Stimulated activated naive B cell treated with anti-CD40 and anti-IgM and Interleukin-4, amounts not matched to agents 10 μg/mL and 1 μg/mL and 100 μg/mL, for 72 hours (primary cell): Measurements from ENCODE around the gene DBF4B.
"Not testable (repeated sequence)": the region's sequence is repeated elsewhere in the genome, so short reads cannot be mapped to it uniquely, and the experiment has no call there.

ENCODE experiments used
- ATAC-seq, 2 donors: fragments of 150-1000 bp; cut with Tn5 transposase; replicated peaks; 2 replicates each; pipeline ENCODE4 v1.10.0; 2021; ENCODE audit warnings: moderate library complexity in 1 of 2
- DNase-seq: peaks from one replicate; pipeline ENCODE4 v3.0.0; 2021
- H3K27ac Mint-ChIP-seq: one replicate; pipeline ENCODE4 v1.8.0; 2022; ENCODE audit warnings: mild to moderate bottlenecking, mixed read lengths
- H3K27me3 Mint-ChIP-seq, 2 donors: one replicate each; pipeline ENCODE4 v1.8.0; 2022; ENCODE audit warnings: mixed read lengths in 2 of 2
- H3K36me3 Mint-ChIP-seq, 2 donors: one replicate each; pipeline ENCODE4 v1.8.0; 2022; ENCODE audit warnings: mixed read lengths in 2 of 2, mild to moderate bottlenecking in 1 of 2
- H3K4me1 Mint-ChIP-seq, 2 donors: one replicate each; pipeline ENCODE4 v1.8.0; 2022; ENCODE audit warnings: mixed read lengths in 2 of 2, mild to moderate bottlenecking in 1 of 2
- H3K4me3 Mint-ChIP-seq, 2 donors: one replicate each; pipeline ENCODE4 v1.8.0; 2022; ENCODE audit warnings: mild to moderate bottlenecking in 2 of 2, mixed read lengths in 2 of 2, moderate library complexity in 1 of 2
- H3K9me3 Mint-ChIP-seq, 2 donors: one replicate each; pipeline ENCODE4 v1.8.0; 2022; ENCODE audit warnings: mixed read lengths in 2 of 2, mild to moderate bottlenecking in 1 of 2

The DBF4B gene

DNA sequence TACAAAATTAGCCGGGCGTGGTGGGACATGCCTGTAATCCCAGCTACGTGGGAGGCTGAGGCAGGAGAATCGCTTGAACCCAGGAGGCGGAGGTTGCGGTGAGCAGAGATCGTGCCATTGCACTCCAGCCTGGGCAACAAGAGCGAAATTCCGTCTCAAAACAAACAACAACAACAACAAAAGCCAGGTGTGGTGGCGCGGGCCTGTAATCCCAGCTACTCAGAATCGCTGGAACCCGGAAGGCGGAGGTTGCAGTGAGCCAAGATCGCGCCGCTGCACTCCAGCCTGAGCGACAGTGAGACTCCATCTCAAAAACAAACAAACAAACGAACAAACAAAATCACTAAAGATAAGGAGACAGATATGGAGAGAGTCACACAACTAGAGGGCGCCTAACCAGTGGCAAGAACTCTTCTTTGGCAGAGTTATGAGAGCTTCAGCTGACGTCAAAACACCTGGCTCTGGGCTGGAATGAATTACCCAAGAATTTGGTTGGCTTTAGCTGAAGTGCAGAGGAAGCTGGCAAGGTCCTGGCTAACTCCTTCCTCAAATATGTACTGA is 17.6 kb upstream of the DBF4B start:
- peak overlapping the region; percentile 72 for H3K27ac Mint-ChIP-seq
- peaks cover 13 to 30% of the 10 kb centered on the region in 2 donors for H3K4me1 Mint-ChIP-seq
- ATAC-seq, H3K9me3 Mint-ChIP-seq, H3K27me3 Mint-ChIP-seq, H3K36me3 Mint-ChIP-seq: not testable (repeated sequence)
- H3K4me3 Mint-ChIP-seq: peak overlapping the region; percentile 53 to 57
- peak; percentile 4 for DNase-seq

DNA sequence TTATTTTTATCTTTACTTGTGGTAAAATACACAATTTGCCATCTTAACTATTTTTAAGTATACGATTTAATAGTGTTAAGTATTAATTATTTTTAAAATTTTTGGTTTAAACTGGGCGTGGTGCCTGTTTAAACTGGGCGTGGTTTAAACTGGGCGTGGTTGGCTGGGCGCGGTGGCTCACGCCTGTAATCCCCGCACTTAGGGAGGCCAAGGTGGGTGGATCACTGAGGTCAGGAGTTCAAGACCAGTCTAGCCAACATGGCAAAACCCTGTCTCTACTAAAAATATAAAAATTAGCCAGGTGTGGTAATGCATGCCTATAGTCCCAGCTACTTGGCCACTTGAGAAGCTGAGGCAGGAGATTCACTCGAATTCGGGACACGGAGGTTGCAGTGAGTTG is 14.9 kb upstream of the DBF4B start:
- Mint-ChIP-seq H3K9me3 (no peaks in the 10 kb centered on the region), H3K27ac (no peak overlapping the region), H3K4me1 (peaks cover 9 to 22% of the 10 kb centered on the region in 2 donors), H3K36me3 (peaks cover 2 to 4% of the 10 kb centered on the region in 2 donors), H3K27me3 (no peaks in the 10 kb centered on the region), H3K4me3 (no peak overlapping the region)
- no peak for DNase-seq
- no peak for ATAC-seq

DNA sequence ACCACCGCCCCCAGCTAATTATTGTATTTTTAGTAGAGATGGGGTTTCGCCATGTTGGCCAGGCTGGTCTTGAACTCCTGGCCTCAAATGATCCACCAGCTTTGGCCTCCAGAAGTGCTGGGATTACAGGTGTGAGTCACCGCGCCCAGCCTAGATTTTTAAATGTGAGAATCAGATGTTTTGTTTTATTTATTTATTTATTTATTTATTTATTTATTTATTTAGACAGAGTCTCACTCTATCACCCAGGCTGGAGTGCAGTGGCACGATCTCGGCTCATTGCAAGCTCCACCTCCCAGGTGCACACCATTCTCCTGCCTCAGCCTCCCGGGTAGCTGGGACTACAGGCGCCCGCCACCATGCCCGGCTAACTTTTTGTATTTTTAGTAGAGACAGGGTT is 8.2 kb upstream of the DBF4B start:
- H3K4me1 Mint-ChIP-seq, H3K36me3 Mint-ChIP-seq, ATAC-seq, H3K4me3 Mint-ChIP-seq, DNase-seq, H3K27ac Mint-ChIP-seq, H3K27me3 Mint-ChIP-seq, H3K9me3 Mint-ChIP-seq: not testable (repeated sequence)

DNA sequence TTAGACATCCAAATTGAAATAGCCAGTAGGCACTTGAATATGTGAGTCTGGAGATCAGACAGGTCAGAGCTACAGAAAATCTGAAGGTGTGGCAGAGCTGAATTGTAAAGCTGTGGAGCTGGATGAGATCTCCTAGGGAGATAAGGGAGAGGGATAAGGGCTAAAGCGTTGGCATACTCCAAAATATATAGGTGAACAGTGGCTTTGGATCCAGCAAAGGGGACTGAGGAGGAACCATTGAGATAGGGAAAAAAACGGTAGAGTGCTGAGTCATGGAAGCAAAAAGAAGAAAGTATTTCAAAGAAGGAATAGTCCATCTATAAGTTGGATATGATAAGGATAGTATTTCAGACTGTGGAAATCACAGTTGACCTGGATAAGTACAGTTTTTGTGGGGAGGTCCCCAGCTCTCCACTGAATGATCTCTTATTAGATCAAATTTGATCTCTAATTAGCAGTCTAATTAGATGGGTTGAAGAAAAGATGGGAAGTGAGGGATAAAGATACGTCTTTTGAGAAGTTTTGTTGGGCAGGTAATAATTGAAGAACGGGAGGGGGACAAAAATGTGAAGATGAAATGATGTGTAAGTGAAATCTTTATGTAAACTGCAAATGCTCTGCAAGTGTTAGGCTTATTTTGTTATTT is 587 bp upstream of the DBF4B start:
- DNase-seq (no peak), ATAC-seq (no peak)
- Mint-ChIP-seq H3K27ac (no peak overlapping the region), H3K36me3 (peaks cover 3% of the 10 kb centered on the region in 2 donors), H3K9me3 (no peaks in the 10 kb centered on the region), H3K4me1 (peaks cover 0 to 4% of the 10 kb centered on the region in 2 donors), H3K4me3 (no peak overlapping the region), H3K27me3 (peaks cover 0 to 12% of the 10 kb centered on the region in 2 donors)

DNA sequence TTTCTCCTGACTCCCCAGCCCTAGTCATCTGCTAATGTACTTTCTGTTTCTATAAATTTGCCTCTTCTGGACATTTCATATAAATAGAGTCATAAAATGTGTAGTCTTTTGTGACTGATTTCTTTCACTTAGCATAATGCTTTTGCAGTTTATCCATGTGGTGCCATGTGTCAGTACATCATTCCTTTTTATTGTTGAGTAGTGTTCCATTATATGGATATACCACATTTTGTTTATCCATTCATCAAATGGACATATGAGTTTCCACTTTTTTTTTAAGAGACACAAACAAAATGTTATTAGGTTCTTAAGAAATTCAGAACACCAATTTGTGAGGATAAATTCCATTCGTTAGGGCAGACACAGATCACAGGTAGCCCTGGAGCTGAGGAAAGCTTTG is 11.0 kb downstream of the DBF4B start:
- Mint-ChIP-seq H3K4me1 (no peaks in the 10 kb centered on the region), H3K27me3 (no peaks in the 10 kb centered on the region), H3K4me3 (no peak overlapping the region), H3K27ac (no peak overlapping the region), H3K9me3 (no peaks in the 10 kb centered on the region), H3K36me3 (peaks cover 29 to 48% of the 10 kb centered on the region in 2 donors)
- DNase-seq (no peak), ATAC-seq (no peak)

DNA sequence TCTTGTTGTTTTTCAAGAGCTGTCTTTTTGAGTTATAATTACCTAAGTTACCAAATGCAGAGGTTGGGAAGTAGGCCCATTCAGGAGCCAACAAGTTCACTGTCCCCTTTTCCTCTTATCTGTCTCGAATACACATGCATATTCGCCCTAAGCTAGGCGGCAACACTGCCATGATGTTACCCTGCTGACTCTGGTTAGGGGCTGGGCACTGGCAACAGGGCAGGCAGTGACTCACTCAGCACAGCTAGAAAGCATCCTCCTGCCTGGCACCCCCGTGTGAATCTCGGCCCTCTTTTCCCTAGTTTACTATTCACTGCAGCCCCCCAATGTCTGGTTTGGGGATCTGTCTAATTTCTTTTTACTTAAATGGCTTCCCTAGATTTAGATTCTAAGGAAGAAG is 13.8 kb downstream of the DBF4B start:
- H3K27ac Mint-ChIP-seq: no peak overlapping the region
- no peaks in the 10 kb centered on the region for H3K27me3 Mint-ChIP-seq
- no peak overlapping the region for H3K4me3 Mint-ChIP-seq
- no peaks in the 10 kb centered on the region for H3K4me1 Mint-ChIP-seq
- no peak for ATAC-seq
- H3K36me3 Mint-ChIP-seq: peaks cover 24 to 39% of the 10 kb centered on the region in 2 donors
- no peaks in the 10 kb centered on the region for H3K9me3 Mint-ChIP-seq
- no peak for DNase-seq

DNA sequence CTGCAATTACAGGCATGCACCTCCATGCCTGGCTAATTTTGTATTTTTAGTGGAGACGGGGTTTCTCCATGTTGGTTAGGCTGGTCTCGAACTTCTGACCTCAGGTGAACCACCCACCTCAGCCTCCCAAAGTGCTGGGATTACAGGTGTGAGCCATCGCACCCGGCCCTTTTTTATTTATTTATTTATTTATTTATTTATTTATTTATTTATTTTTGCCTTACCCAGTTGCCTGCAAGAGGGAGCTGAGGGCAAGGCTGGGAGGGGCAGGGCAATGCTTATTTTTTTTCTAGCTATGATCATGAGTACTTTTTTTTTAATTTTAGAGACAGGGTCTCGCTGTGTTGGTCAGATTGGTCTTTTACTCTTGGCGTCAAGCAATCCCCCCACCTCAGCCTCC is 17.7 kb downstream of the DBF4B start:
- H3K27me3 Mint-ChIP-seq, DNase-seq, H3K9me3 Mint-ChIP-seq: not testable (repeated sequence)

DNA sequence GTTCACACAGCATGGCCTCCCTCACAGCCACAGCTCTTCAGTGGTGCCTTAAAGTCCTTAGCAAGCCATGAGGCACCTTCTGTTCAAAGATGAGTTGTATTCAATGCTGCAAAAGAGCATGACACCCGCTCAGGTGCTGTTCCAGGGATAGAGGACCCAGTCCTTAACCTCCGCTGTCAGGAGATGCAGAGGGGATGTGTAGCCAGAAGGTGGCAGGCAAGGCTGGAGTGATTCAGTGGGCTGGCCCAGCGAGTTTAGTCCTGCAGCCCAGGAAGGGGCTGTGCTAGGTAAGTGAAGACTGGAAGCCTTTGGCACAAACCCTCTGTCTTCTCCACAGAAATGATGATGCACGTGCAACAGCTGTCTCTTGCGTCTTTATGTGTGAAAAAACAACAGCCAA is 25.3 kb downstream of the DBF4B start:
- Mint-ChIP-seq H3K4me1 (peaks cover 3 to 9% of the 10 kb centered on the region in 2 donors), H3K27me3 (no peaks in the 10 kb centered on the region), H3K27ac (no peak overlapping the region), H3K9me3 (no peaks in the 10 kb centered on the region), H3K4me3 (no peak overlapping the region), H3K36me3 (peaks cover 17 to 49% of the 10 kb centered on the region in 2 donors)
- no peak for DNase-seq
- no peak for ATAC-seq

More for the DNA sequence above, 17.7 kb downstream of the DBF4B start:
- H3K36me3 Mint-ChIP-seq: peaks cover 19 to 43% of the 10 kb centered on the region in 2 donors
- not testable (repeated sequence) for H3K4me1 Mint-ChIP-seq, H3K4me3 Mint-ChIP-seq, H3K27ac Mint-ChIP-seq, ATAC-seq

DNA sequence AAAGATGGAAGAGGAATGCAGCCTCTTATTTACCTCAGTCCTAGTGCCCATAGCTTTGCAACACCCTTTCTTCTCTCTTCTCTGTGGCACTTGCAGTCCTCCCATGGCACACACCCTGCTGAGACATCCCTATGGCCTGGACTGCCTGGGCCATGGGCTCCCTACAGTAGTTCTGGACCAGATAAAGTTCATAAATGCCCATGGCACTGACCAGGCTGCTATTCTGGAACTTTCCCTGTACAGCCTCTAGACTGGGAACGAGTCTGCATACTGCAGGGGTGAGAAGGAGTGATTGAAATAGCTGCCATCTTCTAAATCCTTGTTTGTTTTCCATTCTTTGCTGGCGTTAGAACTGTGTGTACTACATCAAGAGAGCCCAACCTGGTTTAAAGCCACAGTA is 25.8 kb downstream of the DBF4B start:
- Mint-ChIP-seq H3K4me1 (peaks cover 3 to 10% of the 10 kb centered on the region in 2 donors), H3K27me3 (no peaks in the 10 kb centered on the region), H3K27ac (no peak overlapping the region)

DNA sequence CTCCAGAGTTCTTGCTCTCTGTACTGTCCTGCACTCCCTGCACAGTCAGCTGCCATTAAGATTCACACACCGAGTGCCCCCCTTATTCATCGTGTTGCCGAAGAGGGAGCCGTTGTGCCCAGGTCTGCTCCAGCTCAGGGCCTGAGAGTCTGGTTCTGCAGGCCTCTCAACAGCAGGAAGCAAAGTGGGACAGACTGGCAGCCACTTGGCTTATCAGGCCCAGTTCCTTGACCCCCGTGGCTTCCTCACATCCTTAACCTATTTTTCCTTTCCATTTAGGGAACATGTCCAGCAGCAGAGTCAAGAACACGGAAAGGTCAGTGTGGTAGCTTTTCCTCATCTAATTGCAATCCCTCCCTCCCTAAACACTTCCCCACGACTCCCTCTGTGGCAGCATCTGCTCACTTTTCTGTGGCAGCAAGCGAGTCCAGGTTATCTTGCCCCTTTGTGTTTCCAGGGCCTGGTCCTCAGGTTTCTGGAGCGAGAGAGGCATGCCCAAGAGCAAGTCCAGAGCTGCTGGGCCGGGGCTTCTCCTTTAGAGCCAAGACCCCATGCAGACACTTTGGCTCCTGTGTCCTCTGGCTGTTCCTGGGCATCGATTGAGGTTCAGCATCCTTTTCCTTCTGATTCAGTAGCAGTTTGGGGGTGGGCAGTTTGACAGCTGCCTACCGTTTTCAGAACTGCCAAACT is 28.2 kb downstream of the DBF4B start:
- no peak for ATAC-seq
- H3K36me3 Mint-ChIP-seq: peaks cover 17 to 36% of the 10 kb centered on the region in 2 donors
- no peak overlapping the region for H3K4me3 Mint-ChIP-seq
- no peak for DNase-seq
- H3K27me3 Mint-ChIP-seq: no peaks in the 10 kb centered on the region
- H3K9me3 Mint-ChIP-seq: no peaks in the 10 kb centered on the region
- H3K27ac Mint-ChIP-seq: no peak overlapping the region
- H3K4me1 Mint-ChIP-seq: peaks cover 3 to 10% of the 10 kb centered on the region in 2 donors

More for the DNA sequence above, 25.8 kb downstream of the DBF4B start:
- ATAC-seq: no peak
- peaks cover 17 to 49% of the 10 kb centered on the region in 2 donors for H3K36me3 Mint-ChIP-seq
- no peaks in the 10 kb centered on the region for H3K9me3 Mint-ChIP-seq
- DNase-seq: no peak
- H3K4me3 Mint-ChIP-seq: no peak overlapping the region

DNA sequence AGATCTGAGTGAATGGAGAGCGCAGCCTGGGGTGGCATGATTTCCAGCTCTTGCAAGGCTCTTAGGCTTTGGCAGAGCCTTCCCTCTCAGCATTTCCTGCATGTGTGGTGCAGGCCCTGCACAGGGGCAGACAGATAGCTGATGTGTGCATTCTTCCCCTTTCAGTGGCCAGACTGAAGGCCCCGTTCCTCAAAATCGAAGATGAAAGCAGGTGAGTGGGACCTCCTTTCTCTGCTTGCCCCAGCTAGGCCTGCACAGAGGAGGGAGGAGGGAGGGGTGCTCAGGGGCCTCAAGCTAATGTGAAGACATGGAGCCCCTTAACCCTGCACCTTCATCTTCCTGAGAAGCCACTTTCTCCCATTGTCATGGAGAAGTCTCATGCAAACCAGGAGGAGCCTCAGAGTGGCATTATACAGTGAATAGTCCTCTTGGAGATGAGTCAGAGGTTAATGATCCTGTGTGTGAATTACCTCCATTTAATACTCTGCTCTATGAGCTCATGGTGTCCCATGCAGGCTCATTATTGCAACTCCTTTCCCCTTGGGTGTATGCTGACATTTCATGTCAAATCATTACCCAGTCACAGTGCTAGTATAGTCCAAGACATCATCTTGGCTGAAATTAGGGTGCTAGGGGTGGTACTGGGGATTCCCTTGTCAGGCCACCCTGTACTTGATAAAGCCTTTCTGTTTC is 29.9 kb downstream of the DBF4B start:
- Mint-ChIP-seq H3K27ac (peak overlapping the region; percentile 39), H3K36me3 (peaks cover 11 to 31% of the 10 kb centered on the region in 2 donors), H3K9me3 (no peaks in the 10 kb centered on the region), H3K27me3 (no peaks in the 10 kb centered on the region), H3K4me1 (peaks cover 3 to 10% of the 10 kb centered on the region in 2 donors), H3K4me3 (no peak overlapping the region)
- ATAC-seq (peak; percentile 87), DNase-seq (peak; percentile 20)

DNA sequence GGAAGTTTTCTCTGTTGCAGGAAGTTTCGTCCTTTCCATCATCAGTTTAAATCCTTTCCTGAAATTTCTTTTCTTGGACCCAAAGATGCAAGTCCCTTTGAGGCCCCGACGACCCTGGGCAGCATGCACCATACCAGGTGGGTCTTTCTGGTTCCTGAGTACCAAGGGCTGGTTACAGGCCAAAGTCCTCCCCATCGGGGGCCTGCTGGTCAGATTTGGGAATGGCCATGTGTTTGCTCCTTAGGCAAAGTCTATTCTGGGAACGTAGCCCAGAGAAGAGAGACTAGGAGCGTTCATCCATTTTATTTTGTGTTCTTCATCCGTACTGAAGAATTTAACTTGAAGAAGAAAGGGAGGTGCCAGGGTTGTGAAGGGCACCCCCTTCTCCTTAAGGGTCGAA is 32.9 kb downstream of the DBF4B start:
- Mint-ChIP-seq H3K36me3 (peaks cover 13 to 25% of the 10 kb centered on the region in 2 donors), H3K27ac (no peak overlapping the region), H3K4me3 (no peak overlapping the region), H3K9me3 (no peaks in the 10 kb centered on the region), H3K4me1 (peaks cover 3 to 10% of the 10 kb centered on the region in 2 donors), H3K27me3 (no peaks in the 10 kb centered on the region)
- no peak for DNase-seq
- ATAC-seq: no peak

DNA sequence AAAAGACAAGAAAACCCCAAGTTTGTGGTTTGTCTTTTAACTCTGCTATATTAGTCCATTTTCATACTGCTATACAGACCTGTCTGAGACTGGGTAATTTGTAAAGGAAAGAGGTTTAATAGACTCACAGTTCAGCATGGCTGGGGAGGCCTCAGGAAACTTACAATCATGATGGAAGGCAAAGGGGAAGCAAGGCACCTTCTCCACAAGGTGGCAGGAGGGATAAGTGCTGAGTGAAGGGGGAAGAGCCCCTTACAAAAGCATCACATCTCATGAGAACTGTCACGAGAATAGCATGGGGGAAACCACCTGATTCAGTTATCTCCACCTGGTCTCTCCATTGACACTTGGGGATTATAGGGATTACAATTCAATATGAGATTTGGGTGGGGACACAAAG is 36.8 kb downstream of the DBF4B start:
- Mint-ChIP-seq H3K27ac (no peak overlapping the region), H3K4me3 (no peak overlapping the region), H3K36me3 (peaks cover 21 to 27% of the 10 kb centered on the region in 2 donors), H3K27me3 (no peaks in the 10 kb centered on the region), H3K9me3 (no peaks in the 10 kb centered on the region), H3K4me1 (no peaks in the 10 kb centered on the region)
- ATAC-seq (no peak), DNase-seq (no peak)

DNA sequence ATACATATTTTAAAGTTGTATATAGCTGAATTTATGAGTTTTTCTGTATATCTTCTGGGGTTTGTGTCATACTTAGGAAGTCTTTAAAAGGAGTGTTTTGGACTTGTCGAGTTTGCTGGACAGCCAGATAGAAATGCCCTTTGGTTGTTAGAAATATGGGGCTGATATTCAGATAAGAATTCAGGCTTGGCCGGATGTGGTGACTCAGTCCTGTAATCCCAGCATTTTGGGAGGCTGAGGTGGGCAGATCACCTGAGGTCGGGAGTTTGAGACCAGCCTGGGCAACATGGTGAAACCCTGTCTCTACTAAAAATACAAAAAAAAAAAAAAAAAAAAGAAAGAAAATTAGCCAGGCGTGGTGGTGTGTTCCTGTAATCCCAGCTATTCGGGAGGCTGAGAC is 37.3 kb downstream of the DBF4B start:
- H3K27me3 Mint-ChIP-seq, H3K4me1 Mint-ChIP-seq, DNase-seq, ATAC-seq, H3K27ac Mint-ChIP-seq, H3K9me3 Mint-ChIP-seq, H3K4me3 Mint-ChIP-seq: not testable (repeated sequence)
- H3K36me3 Mint-ChIP-seq: peaks cover 22 to 28% of the 10 kb centered on the region in 2 donors
